ENCODE data around the gene CCDC146.
"Not testable (repeated sequence)": the region's sequence is repeated elsewhere in the genome, so short reads cannot be mapped to it uniquely, and the experiment has no call there.

CCDC146 gene

GRCh38 chr7:77209479-77210139 lies 87.2 kb downstream of the CCDC146 start:
- no peaks in the 10 kb centered on the region for H3K36me3 ChIP-seq
- H3K4me3 ChIP-seq (ENCODE audit: low read depth, low read length): no peak overlapping the region
- H3K9me3 ChIP-seq (ENCODE audit: severe bottlenecking): peaks cover 5% of the 10 kb centered on the region
- no peak for TF ChIP-seq CTCF (IDR thresholded peaks at IDR 0.05; ENCODE audit: low read depth, low read length)
- no peak for DNase-seq
- H3K27ac ChIP-seq: no peak overlapping the region
- no peaks in the 10 kb centered on the region for H3K27me3 ChIP-seq (ENCODE audit: insufficient read depth, low read depth, severe bottlenecking)

- Histone ChIP-seq H3K27me3 (ENCODE audit: insufficient read depth, low read depth, severe bottlenecking) (no peaks in the 10 kb centered on the region), H3K27ac (no peak overlapping the region)
- no peak for TF ChIP-seq CTCF (IDR thresholded peaks at IDR 0.05; ENCODE audit: low read depth, low read length)
Observed at GRCh38 chr7:77216181-77216845, 93.9 kb downstream of the CCDC146 start.

GRCh38 chr7:77217474-77218185 lies 95.2 kb downstream of the CCDC146 start:
- TF ChIP-seq CTCF (IDR thresholded peaks at IDR 0.05; ENCODE audit: low read depth, low read length): no peak
- Histone ChIP-seq H3K27ac (no peak overlapping the region), H3K36me3 (no peaks in the 10 kb centered on the region), H3K4me3 (ENCODE audit: low read depth, low read length) (no peak overlapping the region), H3K9me3 (ENCODE audit: severe bottlenecking) (peaks cover 2% of the 10 kb centered on the region), H3K27me3 (ENCODE audit: insufficient read depth, low read depth, severe bottlenecking) (no peaks in the 10 kb centered on the region)
- no peak for DNase-seq

More at GRCh38 chr7:77216181-77216845, 93.9 kb downstream of the CCDC146 start:
- peaks cover 2% of the 10 kb centered on the region for H3K9me3 ChIP-seq (ENCODE audit: severe bottlenecking)
- no peak for DNase-seq
- H3K36me3 ChIP-seq: no peaks in the 10 kb centered on the region
- H3K4me3 ChIP-seq (ENCODE audit: low read depth, low read length): no peak overlapping the region

GRCh38 chr7:77219701-77220331 lies 97.4 kb downstream of the CCDC146 start:
- DNase-seq: not testable (repeated sequence)

GRCh38 chr7:77222065-77222464 lies 99.7 kb downstream of the CCDC146 start:
- TF ChIP-seq CTCF (IDR thresholded peaks at IDR 0.05; ENCODE audit: low read depth, low read length): no peak
- Histone ChIP-seq H3K27me3 (ENCODE audit: insufficient read depth, low read depth, severe bottlenecking) (no peaks in the 10 kb centered on the region), H3K4me3 (ENCODE audit: low read depth, low read length) (no peak overlapping the region), H3K9me3 (ENCODE audit: severe bottlenecking) (peaks cover 2% of the 10 kb centered on the region), H3K36me3 (no peaks in the 10 kb centered on the region), H3K27ac (no peak overlapping the region)
- DNase-seq: no peak

More at GRCh38 chr7:77219701-77220331, 97.4 kb downstream of the CCDC146 start:
- not testable (repeated sequence) for H3K4me3 ChIP-seq (ENCODE audit: low read depth, low read length); H3K9me3 ChIP-seq (ENCODE audit: severe bottlenecking); H3K36me3 ChIP-seq; H3K27me3 ChIP-seq (ENCODE audit: insufficient read depth, low read depth, severe bottlenecking); H3K27ac ChIP-seq

- no peak for DNase-seq
- Histone ChIP-seq H3K27ac (no peak overlapping the region), H3K9me3 (ENCODE audit: severe bottlenecking) (peaks cover 2% of the 10 kb centered on the region), H3K27me3 (ENCODE audit: insufficient read depth, low read depth, severe bottlenecking) (no peaks in the 10 kb centered on the region), H3K36me3 (no peaks in the 10 kb centered on the region), H3K4me3 (ENCODE audit: low read depth, low read length) (no peak overlapping the region)
- no peak for TF ChIP-seq CTCF (IDR thresholded peaks at IDR 0.05; ENCODE audit: low read depth, low read length)
Observed at GRCh38 chr7:77222819-77223218, 100.4 kb downstream of the CCDC146 start.
